ENCODE data around the gene GPRC5D.

DNA sequence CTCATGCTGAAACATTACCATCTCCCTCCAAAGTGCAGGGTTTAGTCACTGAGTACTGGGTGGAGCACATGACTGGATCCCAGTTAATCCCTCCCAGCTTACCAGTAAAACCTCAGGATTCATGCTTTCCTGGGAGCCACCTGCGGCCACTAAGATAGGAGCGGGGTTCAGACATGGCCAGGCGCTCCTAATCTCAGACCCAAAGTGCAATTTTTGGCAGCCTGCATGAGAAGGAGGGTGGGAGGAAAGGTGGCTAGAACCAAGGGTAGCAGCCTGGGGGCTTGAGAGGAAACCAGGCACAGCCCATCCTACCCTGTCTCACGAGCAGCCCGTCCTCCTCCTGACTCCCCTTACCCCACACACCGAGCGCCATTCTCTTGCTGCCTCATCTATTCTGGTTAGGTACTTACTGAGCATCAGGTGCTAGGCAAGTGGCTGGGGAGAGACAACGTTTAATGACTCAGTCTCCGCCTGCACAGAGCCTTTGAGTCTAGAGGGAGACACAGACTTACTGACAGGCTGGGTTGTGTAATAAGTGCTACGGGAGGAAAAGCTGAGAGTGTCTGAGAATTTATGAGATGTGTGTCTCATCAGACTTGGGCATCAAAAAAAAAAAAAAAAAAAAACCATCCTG, 50.7 kb downstream of the GPRC5D start:
- TF ChIP-seq CTCF (conservative IDR thresholded peaks at IDR 0.05; ENCODE audit: low read length), result no peak
- TF ChIP-seq EZH2phosphoT487 (IDR thresholded peaks at IDR 0.05; ENCODE audit: borderline replicate concordance), result no peak

All from Loucy (cell line).